Right lobe of liver (tissue), 6 donors: Measurements from ENCODE around the gene PCDHGB4. TPM values are rescaled to one million over a fixed set of nuclear protein-coding genes. Genes with fewer than 3 reads are reported as not detected.
"Not testable (repeated sequence)": the region's sequence is repeated elsewhere in the genome, so short reads cannot be mapped to it uniquely, and the experiment has no call there.

Experiments
- ATAC-seq, 4 donors: fragments of 200-7000 bp; cut with Tn5 transposase; one replicate each; pipeline ENCODE4 v1.9.1; 2020; ENCODE audit warnings: mild to moderate bottlenecking in 4 of 4, moderate library complexity in 4 of 4
- DNase-seq, 3 donors: peaks; one replicate each; pipeline ENCODE4 v3.0.0-alpha.2; 2020
- H3K27ac ChIP-seq, 3 donors: fragments of 200-600 bp; one replicate each; pipeline ENCODE4 v1.8.0; 2022
- H3K27me3 ChIP-seq, 2 donors: fragments of 200-600 bp; one replicate each; pipeline ENCODE4 v1.8.0; 2022
- H3K36me3 ChIP-seq, 4 donors: fragments of 200-600 bp; sonication (generic) in 1 of 4; one replicate each; pipeline versions ENCODE4 v1.5.1 to v1.8.0; 2017 to 2022; ENCODE audit warnings: control low read depth in 1 of 4
- H3K4me1 ChIP-seq, 4 donors: fragments of 200-600 bp; sonication (generic) in 1 of 4; one replicate each; pipeline versions ENCODE4 v1.5.1 to v1.8.0; 2017 to 2022; ENCODE audit warnings: control low read depth in 1 of 4
- H3K4me3 ChIP-seq, 3 donors: fragments of 200-600 bp; one replicate each; pipeline ENCODE4 v1.8.0; 2022
- H3K9me3 ChIP-seq, 4 donors: fragments of 200-600 bp; sonication (generic) in 1 of 4; one replicate each; pipeline versions ENCODE4 v1.5.1 to v1.8.0; 2017 to 2022; ENCODE audit warnings: control low read depth in 1 of 4
- POLR2A ChIP-seq: fragments of 450-650 bp; IDR thresholded peaks from one replicate; pipeline ENCODE4 v1.6.1; 2017; ENCODE audit warnings: antibody characterized with exemption, mild to moderate bottlenecking
- WGBS: methylation state at CpG from one replicate; pipeline ENCODE4 v1.1.6; 2018; ENCODE audit warnings: low coverage, low lambda C conversion rate; ENCODE audit not compliant: insufficient coverage; ENCODE audit errors: missing lambda C conversion rate; 5-methylcytosine and 5-hydroxymethylcytosine counted together
- intact Hi-C, 2 donors: fragments of 100-400 bp; cut with DNase I; formaldehyde crosslinking; loops; one replicate each; pipeline versions ENCODE4 v1.11.2 to v1.14.1; 2022
- total RNA-seq, 6 experiments: library from RNA; depleted of rRNA in 2 of 6; stranded (reverse); fragments of >200 nt in 2 of 6; fragmentation: NEBNext Ultra II Directional in 3 of 6; extraction: Animal tissue kit (Norgen Biotek cat#: 25700) in 3 of 6; gene quantifications; one replicate each; pipeline versions ENCODE4 v1.1.0 to v1.2.4, GENCODE V29; 2016 to 2023
- TF ChIP-seq, protein P1 (sequence below), 4 donors: fragments of 200-600 bp in 3 of 4; fragments of 450-650 bp in 1 of 4; IDR thresholded peaks; one replicate each; pipeline versions ENCODE4 v1.5.1 to v1.8.0; 2016 to 2022; ENCODE audit warnings: antibody characterized with exemption in 4 of 4, mild to moderate bottlenecking in 2 of 4
- donor health status: DM: no; HTN: yes; CAD: no.
- donor health status: DM: no; HTN: no; CAD: no.
- donor health status: DM: no; HTN: no; CAD: no.
- donor health status: DM: no; HTN: yes; CAD: no.
- donor health status: DM: no; HTN: yes; CAD: no.

The PCDHGB4 gene
- total RNA-seq, 6 experiments from 2014 or later: 1.6 to 5.5 (median 2.4) TPM

DNA sequence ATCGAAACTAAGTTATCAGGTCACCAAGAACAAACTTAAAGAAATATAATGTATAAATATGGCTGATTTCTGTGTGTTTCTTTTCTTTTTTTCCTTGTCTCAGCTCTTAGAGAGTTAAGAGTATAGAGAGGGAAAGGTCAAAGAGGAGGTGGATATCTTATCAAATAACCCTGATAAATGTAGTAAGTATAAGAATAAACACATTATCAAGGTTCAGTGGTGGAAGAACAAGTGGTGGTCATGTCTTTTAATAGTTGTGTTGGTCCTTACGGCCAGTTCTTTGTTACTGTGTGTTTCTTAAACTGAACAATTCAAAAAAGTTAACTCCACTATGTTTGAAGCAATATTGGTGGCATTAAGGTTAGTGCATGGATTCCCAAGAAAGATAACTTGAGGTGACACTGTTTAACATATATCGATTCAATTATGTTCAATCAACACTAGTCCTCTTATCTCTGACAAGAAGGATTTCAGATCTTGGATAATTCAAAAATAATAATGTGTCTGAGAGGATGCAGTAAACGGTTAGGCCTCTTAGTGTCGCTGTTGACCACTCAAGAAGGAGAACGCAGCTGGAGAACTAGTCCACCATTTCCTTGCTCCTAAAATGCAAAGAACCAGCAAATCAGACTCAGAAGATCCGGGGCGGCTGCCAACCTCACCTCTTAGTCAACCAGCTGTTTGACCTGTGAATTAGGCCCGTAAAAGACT lies 44.1 kb upstream of the PCDHGB4 start, which contains the start of gene PCDHGA3:
Gene PCDHGA3, plus strand, starts transcription at position 588 of the 711 bp plus-strand sequence. CDS start 205 bp downstream, outside the sequence.
- TF ChIP-seq POLR2A: no peak
- TF ChIP-seq, protein P1, sequence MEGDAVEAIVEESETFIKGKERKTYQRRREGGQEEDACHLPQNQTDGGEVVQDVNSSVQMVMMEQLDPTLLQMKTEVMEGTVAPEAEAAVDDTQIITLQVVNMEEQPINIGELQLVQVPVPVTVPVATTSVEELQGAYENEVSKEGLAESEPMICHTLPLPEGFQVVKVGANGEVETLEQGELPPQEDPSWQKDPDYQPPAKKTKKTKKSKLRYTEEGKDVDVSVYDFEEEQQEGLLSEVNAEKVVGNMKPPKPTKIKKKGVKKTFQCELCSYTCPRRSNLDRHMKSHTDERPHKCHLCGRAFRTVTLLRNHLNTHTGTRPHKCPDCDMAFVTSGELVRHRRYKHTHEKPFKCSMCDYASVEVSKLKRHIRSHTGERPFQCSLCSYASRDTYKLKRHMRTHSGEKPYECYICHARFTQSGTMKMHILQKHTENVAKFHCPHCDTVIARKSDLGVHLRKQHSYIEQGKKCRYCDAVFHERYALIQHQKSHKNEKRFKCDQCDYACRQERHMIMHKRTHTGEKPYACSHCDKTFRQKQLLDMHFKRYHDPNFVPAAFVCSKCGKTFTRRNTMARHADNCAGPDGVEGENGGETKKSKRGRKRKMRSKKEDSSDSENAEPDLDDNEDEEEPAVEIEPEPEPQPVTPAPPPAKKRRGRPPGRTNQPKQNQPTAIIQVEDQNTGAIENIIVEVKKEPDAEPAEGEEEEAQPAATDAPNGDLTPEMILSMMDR (IDR thresholded peaks at IDR 0.05): peak in 3 of 4 donors; percentile 13 to 22 (median 22)
- intact Hi-C loops: no loop called here
- Histone ChIP-seq H3K27ac (no peak within 1 kb of the TSS), H3K4me3 (peak within 1 kb of the TSS in 2 of 3 donors; percentile 18 to 24), H3K9me3 (peaks cover 0 to 4% (median 0%) of the 10 kb centered on the region in 4 donors), H3K27me3 (no peaks in the 10 kb centered on the region), H3K4me1 (no peaks in the 10 kb centered on the region), H3K36me3 (no peaks in the 10 kb centered on the region)
- ATAC-seq (peak in 2 of 4 donors; percentile 41 to 43), DNase-seq (no peak)
- 15% methylated on average over 9 of the region's 9 CpGs for WGBS

- DNase-seq (no peak), ATAC-seq (no peak)
- H3K27ac ChIP-seq: no peak overlapping the region
- H3K4me3 ChIP-seq: peak overlapping the region in 2 of 3 donors; percentile 18 to 24
- 23% methylated on average over 13 of the region's 31 CpGs for WGBS
- no peaks in the 10 kb centered on the region for H3K27me3 ChIP-seq
- peaks cover 0 to 4% (median 0%) of the 10 kb centered on the region in 4 donors for H3K9me3 ChIP-seq
- TF ChIP-seq, protein P1 (IDR thresholded peaks at IDR 0.05): peak in 1 of 4 donors; percentile 2
- no peak for TF ChIP-seq POLR2A
- no peaks in the 10 kb centered on the region for H3K4me1 ChIP-seq
- no peaks in the 10 kb centered on the region for H3K36me3 ChIP-seq
- intact Hi-C loops: no loop called here
Observed at GRCh38 chr5:141343953-141344463, 43.5 kb upstream of the PCDHGB4 start.

DNA sequence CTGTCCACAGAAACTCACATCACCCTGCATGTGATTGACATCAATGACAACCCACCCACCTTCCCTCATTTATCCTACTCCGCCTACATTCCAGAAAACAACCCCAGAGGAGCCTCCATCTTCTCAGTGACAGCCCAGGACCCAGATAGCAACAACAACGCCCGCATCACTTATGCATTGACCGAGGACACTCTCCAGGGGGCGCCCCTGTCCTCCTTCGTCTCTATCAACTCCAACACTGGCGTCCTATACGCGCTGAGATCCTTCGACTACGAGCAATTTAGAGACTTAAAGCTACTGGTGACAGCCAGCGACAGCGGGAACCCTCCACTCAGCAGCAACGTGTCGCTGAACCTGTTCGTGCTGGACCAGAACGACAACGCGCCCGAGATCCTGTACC lies 42.2 kb upstream of the PCDHGB4 start:
- Histone ChIP-seq H3K9me3 (peaks cover 0 to 4% (median 0%) of the 10 kb centered on the region in 4 donors), H3K27me3 (no peaks in the 10 kb centered on the region), H3K27ac (no peak overlapping the region), H3K4me3 (no peak overlapping the region), H3K36me3 (no peaks in the 10 kb centered on the region), H3K4me1 (no peaks in the 10 kb centered on the region)
- DNase-seq (peak in 1 of 3 donors; percentile 31), ATAC-seq (no peak)
- no peak for TF ChIP-seq POLR2A
- TF ChIP-seq, protein P1 (IDR thresholded peaks at IDR 0.05): no peak
- intact Hi-C loops: no loop called here
- 54% methylated on average over 8 of the region's 20 CpGs for WGBS

- H3K4me1 ChIP-seq, DNase-seq, H3K27me3 ChIP-seq, intact Hi-C loops, ATAC-seq, H3K9me3 ChIP-seq, H3K27ac ChIP-seq, H3K36me3 ChIP-seq, H3K4me3 ChIP-seq: not testable (repeated sequence)
- 41% methylated on average over 8 of the region's 35 CpGs for WGBS
Observed at GRCh38 chr5:141346017-141346416, 41.5 kb upstream of the PCDHGB4 start.
